Measurements from ENCODE around the gene MAP7.
"Not testable (repeated sequence)": the region's sequence is repeated elsewhere in the genome, so short reads cannot be mapped to it uniquely, and the experiment has no call there.

Gene MAP7

GRCh38 chr6:136592930-136593673 is 42.9 kb upstream of the MAP7 start:
- CTCF ChIA-PET, result interaction anchor here (0.7 to 1.7 kb wide), 3 partner anchors 11 to 199 kb away, joined by 3 to 4 read pairs (median 3); partner anchors contain the start of gene MAP3K5
- H3K27ac ChIP-seq, result no peak overlapping the region
- POLR2A ChIA-PET (ENCODE audit: low non-redundant PET), result no interaction called here
- TF ChIP-seq CTCF (conservative IDR thresholded peaks at IDR 0.05; ENCODE audit: low read depth), result no peak
- no peak for DNase-seq (ENCODE audit: low spot score)

- ChIA-PET POLR2A (ENCODE audit: low non-redundant PET) (no interaction called here), CTCF (no interaction called here)
- DNase-seq (ENCODE audit: low spot score), result no peak
- TF ChIP-seq CTCF (conservative IDR thresholded peaks at IDR 0.05; ENCODE audit: low read depth), result no peak
- H3K27ac ChIP-seq, result no peak overlapping the region
Observed at GRCh38 chr6:136591617-136592016, 41.4 kb upstream of the MAP7 start.

- POLR2A ChIA-PET (ENCODE audit: low non-redundant PET); H3K27ac ChIP-seq; DNase-seq (ENCODE audit: low spot score): not testable (repeated sequence)
- CTCF ChIA-PET, result interaction anchor here (0.8 to 1.0 kb wide), 2 partner anchors 10 to 202 kb away, joined by 3 to 6 read pairs; partner anchors contain the start of gene MAP3K5
Observed at GRCh38 chr6:136590846-136591245, 40.6 kb upstream of the MAP7 start.

GRCh38 chr6:136587527-136587926 is 37.3 kb upstream of the MAP7 start:
- no peak overlapping the region for H3K27ac ChIP-seq
- ChIA-PET CTCF (interaction anchor here (0.6 to 0.8 kb wide), 2 partner anchors 8 to 205 kb away, joined by 3 read pairs; partner anchors contain the start of gene MAP3K5), POLR2A (ENCODE audit: low non-redundant PET) (no interaction called here)
- no peak for DNase-seq (ENCODE audit: low spot score)
- TF ChIP-seq CTCF (conservative IDR thresholded peaks at IDR 0.05; ENCODE audit: low read depth), result no peak

- ChIA-PET POLR2A (ENCODE audit: low non-redundant PET) (no interaction called here), CTCF (interaction anchor here (0.6 kb wide), 1 partner anchor 1672 kb away, joined by 3 read pairs; no protein-coding TSS in a partner anchor)
- H3K27ac ChIP-seq, result no peak overlapping the region
- TF ChIP-seq CTCF (conservative IDR thresholded peaks at IDR 0.05; ENCODE audit: low read depth), result no peak
- DNase-seq (ENCODE audit: low spot score), result no peak
Observed at GRCh38 chr6:136586295-136586694, 36.1 kb upstream of the MAP7 start.

- POLR2A ChIA-PET (ENCODE audit: low non-redundant PET); DNase-seq (ENCODE audit: low spot score): not testable (repeated sequence)
- CTCF ChIA-PET, result interaction anchor here (0.7 kb wide), 1 partner anchor 49 kb away, joined by 4 read pairs; no protein-coding TSS in a partner anchor
- peak overlapping the region; percentile 71 for H3K27ac ChIP-seq
Observed at GRCh38 chr6:136585523-136585922, 35.3 kb upstream of the MAP7 start.

- POLR2A ChIA-PET (ENCODE audit: low non-redundant PET); DNase-seq (ENCODE audit: low spot score); H3K27ac ChIP-seq: not testable (repeated sequence)
- CTCF ChIA-PET, result interaction anchor here (0.6 to 1.6 kb wide), 2 partner anchors 149 to 208 kb away, joined by 3 to 9 read pairs; partner anchors contain the start of gene MAP3K5
Observed at GRCh38 chr6:136584290-136584689, 34.1 kb upstream of the MAP7 start.

- peak; percentile 73 for TF ChIP-seq CTCF (conservative IDR thresholded peaks at IDR 0.05; ENCODE audit: low read depth)
- H3K27ac ChIP-seq, result no peak overlapping the region
- ChIA-PET POLR2A (ENCODE audit: low non-redundant PET) (no interaction called here), CTCF (interaction anchor here (0.6 to 1.6 kb wide), 2 partner anchors 209 to 320 kb away, joined by 4 to 9 read pairs; partner anchors contain the start of gene MAP3K5)
- peak; percentile 66 for DNase-seq (ENCODE audit: low spot score)
Observed at GRCh38 chr6:136582711-136583471, 32.7 kb upstream of the MAP7 start.

All from RWPE1 (cell line).